Breast epithelium (tissue), 4 donors: ENCODE data around the gene HAUS6. TPM values are rescaled to one million over a fixed set of nuclear protein-coding genes. Genes with fewer than 3 reads are reported as not detected.
A peak's percentile ranks its signal among the peaks of the same experiment; 100 is the strongest.
"Not testable (repeated sequence)": the region's sequence is repeated elsewhere in the genome, so short reads cannot be mapped to it uniquely, and the experiment has no call there.

Source experiments
- DNase-seq, 2 donors: peaks; one replicate each; pipeline ENCODE4 v3.0.0-alpha.2; 2019; ENCODE audit warnings: low spot score in 2 of 2
- H3K27ac ChIP-seq, 2 donors: fragments of 200-600 bp; sonication (generic) in 1 of 2; one replicate each; pipeline ENCODE4 v1.5.1; 2016 to 2019; ENCODE audit warnings: mild to moderate bottlenecking in 1 of 2
- H3K27me3 ChIP-seq, 2 donors: fragments of 200-600 bp; sonication (generic) in 1 of 2; one replicate each; pipeline versions ENCODE4 v1.5.1 to v1.6.0; 2017 to 2019; ENCODE audit warnings: control low read depth in 1 of 2, mild to moderate bottlenecking in 1 of 2
- H3K36me3 ChIP-seq: fragments of 200-600 bp; one replicate; pipeline ENCODE4 v1.5.1; 2019
- H3K4me1 ChIP-seq, 2 donors: fragments of 200-600 bp; sonication (generic); one replicate each; pipeline ENCODE4 v1.5.1; 2016 to 2019; ENCODE audit warnings: control low read depth in 1 of 2
- H3K4me3 ChIP-seq, 3 donors: fragments of 200-600 bp; sonication (generic); 1 replicate in 2 of 3; 2 replicates in 1 of 3; pipeline ENCODE4 v1.5.1; 2016 to 2019; ENCODE audit warnings: mild to moderate bottlenecking in 3 of 3, moderate library complexity in 2 of 3
- H3K9me3 ChIP-seq, 2 donors: fragments of 200-600 bp; sonication (generic) in 1 of 2; one replicate each; pipeline ENCODE4 v1.5.1; 2016 to 2019; ENCODE audit warnings: control low read depth in 1 of 2
- POLR2A ChIP-seq: fragments of 450-650 bp; IDR thresholded peaks from one replicate; pipeline ENCODE4 v1.6.1; 2016; ENCODE audit warnings: antibody characterized with exemption, mild to moderate bottlenecking, moderate library complexity
- POLR2AphosphoS5 ChIP-seq, 3 donors: sonication (generic); formaldehyde crosslinking; IDR thresholded peaks; one replicate each; pipeline ENCODE4 v1.6.1; 2017; ENCODE audit warnings: antibody characterized with exemption in 3 of 3
- intact Hi-C: fragments of 100-400 bp; cut with DNase I; formaldehyde crosslinking; loops from one replicate; pipeline ENCODE4 v1.15.1; 2023; ENCODE audit warnings: low total_unique reads
- total RNA-seq, 3 donors: library from RNA; depleted of rRNA; stranded (reverse); fragments of >200 nt; gene quantifications; one replicate each; pipeline ENCODE4 v1.1.0, GENCODE V29; 2016
- TF ChIP-seq, protein P1 (sequence below), 3 donors: fragments of 450-650 bp; IDR thresholded peaks; one replicate each; pipeline ENCODE4 v1.5.1; 2016 to 2017; ENCODE audit warnings: antibody characterized with exemption in 3 of 3, mild to moderate bottlenecking in 3 of 3, moderate library complexity in 3 of 3

HAUS6 gene, protein sequence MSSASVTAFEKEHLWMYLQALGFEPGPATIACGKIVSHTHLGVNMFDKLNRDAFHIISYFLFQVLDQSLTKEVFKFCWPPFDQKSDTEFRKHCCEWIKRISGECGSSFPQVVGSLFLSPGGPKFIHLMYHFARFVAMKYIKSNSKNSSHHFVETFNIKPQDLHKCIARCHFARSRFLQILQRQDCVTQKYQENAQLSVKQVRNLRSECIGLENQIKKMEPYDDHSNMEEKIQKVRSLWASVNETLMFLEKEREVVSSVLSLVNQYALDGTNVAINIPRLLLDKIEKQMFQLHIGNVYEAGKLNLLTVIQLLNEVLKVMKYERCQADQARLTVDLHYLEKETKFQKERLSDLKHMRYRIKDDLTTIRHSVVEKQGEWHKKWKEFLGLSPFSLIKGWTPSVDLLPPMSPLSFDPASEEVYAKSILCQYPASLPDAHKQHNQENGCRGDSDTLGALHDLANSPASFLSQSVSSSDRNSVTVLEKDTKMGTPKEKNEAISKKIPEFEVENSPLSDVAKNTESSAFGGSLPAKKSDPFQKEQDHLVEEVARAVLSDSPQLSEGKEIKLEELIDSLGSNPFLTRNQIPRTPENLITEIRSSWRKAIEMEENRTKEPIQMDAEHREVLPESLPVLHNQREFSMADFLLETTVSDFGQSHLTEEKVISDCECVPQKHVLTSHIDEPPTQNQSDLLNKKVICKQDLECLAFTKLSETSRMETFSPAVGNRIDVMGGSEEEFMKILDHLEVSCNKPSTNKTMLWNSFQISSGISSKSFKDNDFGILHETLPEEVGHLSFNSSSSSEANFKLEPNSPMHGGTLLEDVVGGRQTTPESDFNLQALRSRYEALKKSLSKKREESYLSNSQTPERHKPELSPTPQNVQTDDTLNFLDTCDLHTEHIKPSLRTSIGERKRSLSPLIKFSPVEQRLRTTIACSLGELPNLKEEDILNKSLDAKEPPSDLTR
- 10 to 100 TPM in 2 of 3 donors, 1 to 10 TPM in 1; 8.5 to 14.0 (median 10.5) TPM for total RNA-seq

DNA sequence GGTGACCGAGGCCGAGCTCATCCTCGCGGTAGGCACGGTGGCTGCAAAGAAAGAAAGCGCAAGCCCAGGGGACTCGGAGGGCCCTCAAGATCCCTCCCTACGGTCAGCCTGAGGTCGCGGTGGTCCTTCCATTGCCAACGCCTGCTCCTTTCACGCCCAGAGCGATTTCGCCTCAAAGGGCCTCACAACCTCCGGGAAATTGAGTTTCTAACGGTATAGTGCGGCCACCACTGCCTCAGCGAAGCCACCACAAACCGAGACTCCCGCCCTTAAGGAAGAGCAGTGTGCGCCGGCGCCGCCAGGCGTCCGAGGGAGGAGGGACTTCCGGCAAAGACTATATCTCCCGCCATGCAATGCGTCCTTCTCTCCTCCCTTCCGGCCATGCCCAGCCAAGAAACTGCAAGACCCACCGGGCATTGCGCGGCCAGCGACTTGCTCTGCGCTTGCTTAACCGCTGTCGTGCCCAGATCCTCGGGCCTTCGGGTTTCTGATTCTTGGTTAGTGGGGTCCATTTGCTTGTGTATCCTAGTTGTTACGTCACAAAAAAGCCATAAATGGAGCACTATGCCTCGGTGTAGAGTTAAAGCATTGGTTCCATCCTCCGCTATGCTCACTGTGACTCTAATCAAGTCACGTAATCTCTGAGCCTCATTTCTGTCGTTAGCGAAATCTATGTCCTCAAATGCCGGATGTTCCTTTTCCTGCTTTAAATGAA lies at the start of gene HAUS6:
TSS of gene HAUS6 (minus strand) at position 274 of the 715 bp plus-strand sequence. CDS start at position 21, 253 bp downstream.
- Histone ChIP-seq H3K27me3 (no peaks in the 10 kb centered on the region), H3K9me3 (no peaks in the 10 kb centered on the region), H3K27ac (peak within 1 kb of the TSS; percentile 89 to 95), H3K36me3 (no peaks in the 10 kb centered on the region), H3K4me1 (peaks cover 0 to 4% of the 10 kb centered on the region in 2 donors), H3K4me3 (peak within 1 kb of the TSS; percentile 57 to 84 (median 70))
- TF ChIP-seq POLR2A (peak; percentile 36), POLR2AphosphoS5 (IDR thresholded peaks at IDR 0.05) (peak; percentile 84 to 93 (median 92))
- TF ChIP-seq, protein P1, sequence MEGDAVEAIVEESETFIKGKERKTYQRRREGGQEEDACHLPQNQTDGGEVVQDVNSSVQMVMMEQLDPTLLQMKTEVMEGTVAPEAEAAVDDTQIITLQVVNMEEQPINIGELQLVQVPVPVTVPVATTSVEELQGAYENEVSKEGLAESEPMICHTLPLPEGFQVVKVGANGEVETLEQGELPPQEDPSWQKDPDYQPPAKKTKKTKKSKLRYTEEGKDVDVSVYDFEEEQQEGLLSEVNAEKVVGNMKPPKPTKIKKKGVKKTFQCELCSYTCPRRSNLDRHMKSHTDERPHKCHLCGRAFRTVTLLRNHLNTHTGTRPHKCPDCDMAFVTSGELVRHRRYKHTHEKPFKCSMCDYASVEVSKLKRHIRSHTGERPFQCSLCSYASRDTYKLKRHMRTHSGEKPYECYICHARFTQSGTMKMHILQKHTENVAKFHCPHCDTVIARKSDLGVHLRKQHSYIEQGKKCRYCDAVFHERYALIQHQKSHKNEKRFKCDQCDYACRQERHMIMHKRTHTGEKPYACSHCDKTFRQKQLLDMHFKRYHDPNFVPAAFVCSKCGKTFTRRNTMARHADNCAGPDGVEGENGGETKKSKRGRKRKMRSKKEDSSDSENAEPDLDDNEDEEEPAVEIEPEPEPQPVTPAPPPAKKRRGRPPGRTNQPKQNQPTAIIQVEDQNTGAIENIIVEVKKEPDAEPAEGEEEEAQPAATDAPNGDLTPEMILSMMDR (IDR thresholded peaks at IDR 0.05), result peak; percentile 69 to 85 (median 72)
- intact Hi-C loops, result no loop called here
- DNase-seq, result peak; percentile 94

DNA sequence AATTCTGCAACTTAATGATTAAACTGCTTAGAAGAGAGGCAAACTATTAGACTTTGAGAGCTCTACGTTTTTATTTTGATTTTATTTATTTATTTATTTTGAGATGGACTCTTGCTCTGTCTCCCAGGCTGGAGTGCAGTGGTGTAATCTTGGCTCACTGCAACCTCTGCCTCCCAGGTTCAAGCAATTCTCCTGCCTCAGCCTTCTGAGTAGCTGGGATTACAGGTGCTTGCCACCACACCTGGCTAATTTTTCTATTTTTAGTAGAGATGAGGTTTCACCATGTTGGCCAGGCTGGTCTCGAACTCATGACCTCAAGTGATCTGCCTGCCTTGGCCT lies 49.4 kb upstream of the HAUS6 start:
- H3K4me3 ChIP-seq, DNase-seq, intact Hi-C loops, H3K4me1 ChIP-seq, H3K27ac ChIP-seq, H3K36me3 ChIP-seq, H3K27me3 ChIP-seq, H3K9me3 ChIP-seq: not testable (repeated sequence)

DNA sequence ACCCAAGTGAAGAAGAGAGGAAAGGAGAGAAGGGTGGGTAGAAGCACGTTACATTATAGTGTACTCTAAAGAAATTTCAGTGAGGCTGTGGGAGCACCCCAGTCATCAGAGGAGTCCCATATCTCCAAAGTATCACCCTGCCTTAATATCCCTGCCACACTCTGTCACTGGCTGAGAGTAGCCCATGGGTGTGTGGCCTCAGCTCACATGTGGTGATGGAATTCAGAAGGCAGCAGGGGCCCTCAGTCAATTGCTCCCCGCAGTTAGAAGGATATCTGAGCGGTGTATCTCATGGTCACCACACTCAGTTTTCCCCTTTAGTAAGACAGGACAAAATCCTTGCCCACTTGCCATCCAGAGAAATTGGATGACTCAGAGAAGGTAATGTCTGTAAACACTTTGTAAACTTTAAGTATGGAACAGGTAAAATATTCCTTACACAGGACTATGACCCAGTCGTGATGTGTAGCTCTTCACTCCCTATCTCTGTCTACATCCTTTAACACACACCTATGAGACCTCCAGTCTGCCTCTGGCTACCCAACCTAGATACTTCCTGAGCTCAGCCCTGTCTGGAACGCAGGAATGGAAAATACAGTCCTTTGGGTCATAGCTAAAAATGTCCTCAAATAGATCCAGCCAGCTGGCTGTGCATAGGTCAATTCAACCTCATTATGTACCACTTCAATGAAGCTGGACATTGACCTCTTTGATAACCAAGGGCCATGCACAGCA lies 48.9 kb upstream of the HAUS6 start:
- Histone ChIP-seq H3K27me3 (no peaks in the 10 kb centered on the region), H3K36me3 (no peaks in the 10 kb centered on the region), H3K27ac (peak overlapping the region in 1 of 2 donors; percentile 25), H3K4me3 (no peak overlapping the region), H3K4me1 (no peaks in the 10 kb centered on the region), H3K9me3 (no peaks in the 10 kb centered on the region)
- intact Hi-C loops, result no loop called here
- no peak for DNase-seq
- TF ChIP-seq, protein P1 (IDR thresholded peaks at IDR 0.05), result no peak
- TF ChIP-seq POLR2AphosphoS5 (IDR thresholded peaks at IDR 0.05) (no peak), POLR2A (no peak)

DNA sequence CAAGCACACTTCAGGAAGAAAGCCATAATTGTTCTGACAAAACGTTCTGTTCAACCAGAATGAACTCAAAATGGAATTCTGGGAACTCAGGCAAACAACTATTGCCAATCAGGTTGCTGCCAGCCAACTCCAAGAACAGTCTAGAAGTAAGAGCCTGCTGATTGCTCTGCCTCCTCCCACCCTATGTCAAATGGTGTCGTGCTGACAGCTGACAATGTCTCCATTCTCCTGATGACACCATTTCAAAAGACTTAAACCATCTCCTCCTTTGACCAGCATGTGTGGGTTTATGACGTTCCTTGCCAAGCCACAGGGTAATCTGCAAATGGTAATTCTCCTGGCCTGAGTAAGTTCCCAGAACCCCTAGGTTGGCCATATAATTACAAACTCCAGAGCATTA lies 46.5 kb upstream of the HAUS6 start:
- Histone ChIP-seq H3K36me3 (no peaks in the 10 kb centered on the region), H3K27me3 (no peaks in the 10 kb centered on the region), H3K4me1 (no peaks in the 10 kb centered on the region), H3K9me3 (no peaks in the 10 kb centered on the region), H3K27ac (peak overlapping the region in 1 of 2 donors; percentile 30), H3K4me3 (no peak overlapping the region)
- TF ChIP-seq, protein P1 (IDR thresholded peaks at IDR 0.05), result no peak
- TF ChIP-seq POLR2AphosphoS5 (IDR thresholded peaks at IDR 0.05) (no peak), POLR2A (no peak)
- no peak for DNase-seq
- intact Hi-C loops, result no loop called here

DNA sequence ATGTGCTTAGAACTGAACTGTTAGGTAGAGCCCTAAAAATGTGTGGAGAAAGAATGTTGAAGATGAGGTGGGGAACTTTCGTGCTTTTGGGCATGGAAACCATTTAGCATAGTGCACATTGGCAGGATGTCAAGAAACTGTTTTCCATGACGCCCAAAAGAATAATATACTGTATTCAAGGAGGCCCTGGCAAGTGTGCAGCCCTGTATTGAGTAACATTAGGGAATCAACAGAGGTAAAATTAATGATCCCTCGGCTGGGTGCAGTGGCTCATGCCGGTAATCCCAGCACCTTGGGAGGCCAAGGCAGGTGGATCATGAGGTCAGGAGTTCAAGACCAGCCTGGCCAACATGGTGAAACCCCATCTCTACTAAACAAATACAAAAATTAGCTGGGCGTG lies 45.5 kb upstream of the HAUS6 start:
- H3K4me1 ChIP-seq, result no peaks in the 10 kb centered on the region
- no peaks in the 10 kb centered on the region for H3K36me3 ChIP-seq
- TF ChIP-seq POLR2A (no peak), POLR2AphosphoS5 (IDR thresholded peaks at IDR 0.05) (no peak)
- TF ChIP-seq, protein P1 (IDR thresholded peaks at IDR 0.05), result no peak
- H3K9me3 ChIP-seq, result no peaks in the 10 kb centered on the region
- H3K27ac ChIP-seq, result peak overlapping the region in 1 of 2 donors; percentile 42
- no peak for DNase-seq
- no peak overlapping the region for H3K4me3 ChIP-seq
- intact Hi-C loops, result no loop called here
- no peaks in the 10 kb centered on the region for H3K27me3 ChIP-seq
